UCSD-AML1 (cell line): Measurements from ENCODE around the gene PCYOX1L.
"Not testable (repeated sequence)": the region's sequence is repeated elsewhere in the genome, so short reads cannot be mapped to it uniquely, and the experiment has no call there.

Experiments used
- DNase-seq: peaks from one replicate; lab custom pipeline; 2025; ENCODE audit not compliant: unreplicated experiment; lab: John Stamatoyannopoulos, UW

PCYOX1L gene

DNA sequence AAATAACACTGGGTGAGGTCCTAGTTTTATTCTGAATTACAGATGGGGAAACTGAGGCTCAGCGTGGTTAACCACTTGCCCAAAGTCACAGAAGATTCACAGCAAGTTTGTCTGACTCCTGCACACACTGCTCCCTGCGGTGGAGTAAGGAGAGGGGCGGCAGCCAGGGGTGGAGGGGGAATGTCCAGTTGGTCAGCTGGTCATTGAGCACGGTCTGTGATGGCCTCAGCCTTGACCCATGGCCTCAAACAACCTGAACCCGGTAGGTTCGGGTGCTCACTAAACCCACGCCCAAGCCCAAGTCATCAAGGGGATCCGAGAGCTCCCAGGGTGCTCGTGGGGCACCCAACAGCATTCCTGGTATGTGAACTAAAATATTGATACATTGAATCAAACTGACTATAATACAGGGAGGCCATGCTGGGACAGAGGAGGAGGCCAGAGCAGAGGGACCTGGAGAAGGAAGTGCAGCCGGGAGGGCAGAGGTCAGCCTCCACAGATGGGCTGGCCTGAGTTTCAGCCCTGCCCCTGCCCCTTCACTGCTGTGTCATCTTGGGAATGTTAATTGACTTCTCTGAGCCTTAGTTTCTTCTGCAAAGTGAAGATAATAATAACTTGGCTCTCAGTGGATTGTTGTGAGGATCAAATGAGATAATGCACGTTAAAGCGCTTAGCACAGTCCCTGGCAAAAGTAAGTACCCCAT lies 24.8 kb downstream of the PCYOX1L start:
- no peak for DNase-seq

DNA sequence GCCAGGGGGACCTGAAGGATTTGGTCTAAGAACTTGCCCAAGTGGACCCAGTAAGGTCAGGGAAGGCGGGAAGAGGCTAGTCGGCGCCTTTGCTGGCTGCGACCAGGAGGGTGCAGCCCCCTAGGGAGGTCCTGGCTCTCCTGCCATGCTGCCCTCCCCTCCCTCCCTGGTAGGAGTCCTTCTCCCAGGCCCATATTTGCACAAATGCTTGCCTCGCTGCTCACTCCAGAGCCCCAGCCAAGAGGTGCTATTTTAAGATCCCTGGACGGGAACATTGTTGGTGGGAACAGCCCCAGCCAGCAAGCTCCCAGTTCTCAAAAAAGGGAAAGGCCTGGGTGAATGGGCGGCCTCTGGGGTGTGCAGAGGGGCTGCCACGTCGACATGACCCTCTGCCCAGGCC lies 25.6 kb downstream of the PCYOX1L start:
- DNase-seq, result no peak

DNA sequence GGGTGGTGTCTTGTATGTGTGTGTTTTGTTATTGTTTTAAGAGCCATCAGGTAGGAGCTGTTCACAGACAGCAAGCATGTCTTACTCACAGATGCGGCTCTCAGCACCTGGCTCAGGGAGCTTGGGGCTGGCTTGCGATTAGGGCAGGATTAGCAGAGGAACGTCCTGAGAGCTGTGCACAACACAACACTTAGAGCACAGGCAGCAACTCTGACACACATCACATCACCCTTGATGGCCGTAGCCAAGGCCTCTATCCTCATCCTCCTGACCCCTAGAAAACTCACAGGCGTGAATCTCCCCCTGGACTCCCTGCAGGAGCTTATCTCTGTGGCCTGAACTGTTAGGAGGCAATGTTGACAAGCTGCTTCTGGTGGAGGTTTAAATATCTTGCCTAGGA lies 28.3 kb downstream of the PCYOX1L start:
- no peak for DNase-seq

DNA sequence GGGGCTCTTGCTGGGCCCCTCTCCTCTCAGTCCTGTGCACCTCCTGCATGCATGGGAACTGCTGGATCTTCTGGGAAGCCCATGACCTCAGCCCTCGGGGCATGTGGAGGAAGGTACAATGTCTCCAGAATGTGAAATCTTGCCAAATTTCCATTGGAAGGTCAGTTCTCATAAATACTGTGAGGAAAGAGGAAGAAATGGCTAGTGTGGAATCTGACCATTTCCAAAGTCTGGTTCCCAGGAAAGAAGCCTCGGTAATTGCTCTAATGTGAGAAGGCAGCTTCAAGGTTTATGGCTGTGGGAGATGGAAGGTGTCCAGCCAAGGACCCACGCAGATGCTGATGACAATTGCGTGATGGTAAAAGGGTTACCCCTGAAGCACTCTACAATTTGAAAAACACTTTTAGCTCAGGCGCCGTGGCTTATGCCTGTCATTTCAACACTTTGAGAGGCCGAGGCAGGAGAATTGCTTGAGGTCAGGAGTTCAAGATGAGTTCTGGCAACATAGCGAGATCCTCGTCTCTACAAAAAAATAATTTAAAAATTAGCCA lies 29.3 kb downstream of the PCYOX1L start:
- DNase-seq, result no peak

DNA sequence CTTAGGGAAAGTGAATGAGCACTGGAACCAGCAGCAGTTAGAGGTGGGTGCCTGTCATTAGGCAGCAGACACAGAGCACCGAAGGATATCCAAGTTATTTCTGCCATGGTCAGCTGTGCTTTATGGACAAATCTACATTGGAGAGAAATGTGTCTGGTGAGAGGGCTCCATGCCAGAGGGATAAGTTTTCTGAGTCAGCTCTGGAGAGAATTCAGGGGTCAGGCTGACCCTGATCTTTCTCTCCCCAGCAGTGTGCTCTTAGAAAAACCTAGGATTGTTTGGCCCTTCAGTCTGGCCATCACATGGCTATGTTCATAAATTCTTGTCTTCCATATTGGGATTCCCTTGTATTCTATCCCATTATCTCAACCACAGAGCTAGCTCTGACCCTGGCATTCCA lies 30.1 kb downstream of the PCYOX1L start:
- DNase-seq, result no peak

DNA sequence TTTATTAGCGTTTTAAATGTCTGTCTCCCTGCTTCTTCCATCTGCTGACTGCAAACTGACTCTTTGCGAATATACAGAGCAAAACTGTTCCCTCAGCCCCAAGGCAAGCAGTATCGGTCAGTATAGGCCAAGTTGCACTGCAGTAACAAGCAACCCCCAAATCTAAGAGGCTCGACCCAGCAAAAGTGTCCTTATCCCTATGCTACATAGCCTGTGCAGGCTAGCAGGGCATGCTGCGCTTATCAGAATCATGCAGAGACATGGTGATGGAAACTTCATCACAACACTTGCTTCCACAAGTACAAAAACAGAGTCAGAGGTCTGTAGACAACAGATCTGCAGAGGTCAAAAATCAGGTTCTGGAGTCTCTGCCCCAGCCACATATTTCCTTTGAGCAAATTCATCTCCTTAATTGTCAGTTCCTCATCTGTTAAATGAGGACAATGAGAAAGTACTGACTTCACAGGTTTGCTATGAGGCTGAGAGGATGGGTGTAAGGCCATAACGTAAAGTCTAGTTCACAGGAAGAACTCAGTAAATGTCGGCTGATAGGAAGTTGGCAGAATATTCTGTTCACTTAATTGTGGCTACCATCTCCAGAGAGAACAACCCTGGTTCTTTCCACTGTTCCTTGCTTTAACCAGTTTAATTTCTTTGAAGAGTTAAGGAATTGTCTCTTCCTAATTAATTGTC lies 30.8 kb downstream of the PCYOX1L start:
- no peak for DNase-seq

DNA sequence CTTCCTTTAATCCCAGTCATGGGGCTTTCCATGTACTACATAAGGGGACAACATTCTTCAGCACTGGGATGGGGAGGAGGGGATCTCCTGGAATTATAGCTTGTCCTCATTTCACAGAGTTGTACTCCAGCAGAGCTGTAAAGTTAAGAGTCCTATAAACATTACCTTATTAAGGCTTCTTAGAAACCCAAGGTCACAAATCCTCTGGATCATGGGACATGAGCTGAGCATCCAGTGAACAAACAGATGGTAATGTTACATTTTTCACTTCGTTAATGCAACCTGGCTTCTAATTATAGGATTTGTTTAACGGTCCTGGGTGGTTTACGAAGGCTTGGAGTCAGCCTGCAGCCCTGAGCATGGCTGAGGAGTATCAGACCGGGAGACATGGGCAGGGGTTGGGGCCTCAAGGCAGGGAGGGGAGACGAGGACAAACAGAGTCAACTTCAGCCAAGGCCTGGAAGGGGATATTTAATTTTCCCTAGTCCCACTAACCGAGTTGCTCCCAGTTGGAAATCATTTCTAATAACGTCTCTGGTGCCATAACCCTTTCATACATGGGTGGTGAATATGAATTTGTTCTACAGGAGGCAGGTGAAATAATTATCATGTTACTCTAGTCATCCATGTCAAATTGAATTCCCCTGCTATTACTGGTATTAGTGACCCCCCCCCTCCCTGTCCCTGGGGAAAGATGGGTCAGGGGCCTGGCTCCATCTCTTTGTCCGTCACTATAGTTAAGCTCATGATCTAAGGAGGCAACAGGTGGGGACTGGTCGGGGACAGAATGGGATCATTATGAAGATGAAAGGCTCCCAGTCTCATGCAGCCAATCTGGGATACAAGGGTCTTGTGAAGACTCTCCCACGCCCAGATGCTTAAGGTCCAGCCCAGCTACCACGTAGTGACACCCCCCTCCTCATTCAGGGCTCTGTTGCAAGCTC lies 32.0 kb downstream of the PCYOX1L start:
- DNase-seq, result no peak

DNA sequence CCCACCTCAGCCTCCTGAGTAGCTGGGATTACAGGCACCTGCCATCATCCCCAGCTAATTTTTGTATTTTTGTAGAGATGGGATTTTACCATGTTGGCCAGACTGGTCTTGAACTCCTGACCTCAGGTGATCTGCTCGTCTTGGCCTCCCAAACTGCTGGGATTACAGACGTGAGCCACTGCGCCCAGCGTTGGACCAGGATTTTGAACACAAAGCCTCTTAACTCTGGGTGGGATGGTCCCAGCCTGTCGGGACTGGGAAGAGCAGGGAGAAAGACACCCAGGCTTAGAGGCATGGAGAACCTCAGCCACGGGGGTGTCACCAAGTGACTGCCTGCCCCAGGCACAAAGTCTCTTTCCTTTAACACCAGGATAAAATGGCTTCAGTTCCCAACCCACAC lies 33.2 kb downstream of the PCYOX1L start:
- not testable (repeated sequence) for DNase-seq

DNA sequence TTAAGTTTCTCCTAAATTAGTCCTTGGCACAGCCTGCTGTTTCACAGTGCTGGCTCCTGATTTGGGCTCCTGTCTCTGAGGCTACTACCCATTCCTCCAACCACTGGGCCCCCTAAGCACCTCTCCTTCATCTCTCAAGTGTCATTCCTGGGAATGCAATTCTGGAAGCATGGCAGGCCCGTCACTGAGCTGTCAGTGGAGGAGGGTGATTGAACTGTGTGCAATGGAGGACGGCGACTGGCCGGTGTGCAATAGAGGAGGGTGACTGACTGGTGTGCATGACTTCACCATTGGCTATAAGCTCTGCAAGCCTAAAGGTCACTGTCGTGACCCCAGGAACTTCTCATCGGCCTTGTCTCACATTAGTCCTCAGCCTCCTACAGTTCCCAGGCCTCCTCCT lies 33.7 kb downstream of the PCYOX1L start:
- no peak for DNase-seq

DNA sequence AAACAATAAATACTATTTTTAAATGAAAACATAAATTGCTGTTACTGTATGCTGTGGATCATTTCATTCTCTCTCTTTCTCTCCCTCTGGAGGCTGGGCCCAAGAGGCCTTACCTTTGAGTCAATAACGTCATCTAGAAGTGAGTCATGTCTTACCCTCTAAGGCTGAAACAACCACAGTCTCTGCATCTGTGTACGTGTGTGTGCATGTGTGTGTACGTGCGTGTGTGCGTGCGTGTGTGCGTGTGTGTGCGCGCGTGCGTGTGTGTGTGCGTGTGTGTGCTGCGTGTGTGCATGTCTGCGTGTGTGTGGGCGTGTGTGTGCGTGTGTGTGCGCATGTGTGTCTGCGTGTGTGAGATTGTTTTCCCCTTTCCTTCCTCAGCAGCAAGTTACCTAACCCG lies 34.9 kb downstream of the PCYOX1L start:
- DNase-seq, result no peak

DNA sequence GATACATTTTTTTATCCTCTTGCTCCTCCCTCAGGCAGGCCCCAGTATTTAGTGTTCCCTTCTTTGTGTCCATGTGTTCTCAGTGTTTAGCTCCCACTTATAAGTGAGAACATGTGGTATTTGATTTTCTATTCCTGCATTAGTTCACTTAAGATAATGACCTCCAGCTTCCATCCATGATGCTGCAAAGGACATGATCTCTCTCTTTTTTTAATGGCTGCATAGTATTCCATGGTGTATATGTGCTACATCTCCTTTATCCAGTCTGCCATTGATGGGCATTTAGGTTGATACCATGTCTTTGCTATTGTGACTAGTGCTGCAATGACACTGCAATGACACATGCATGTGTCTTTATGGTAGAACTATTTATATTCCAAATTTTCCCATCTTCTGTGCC lies 37.1 kb downstream of the PCYOX1L start:
- DNase-seq, result not testable (repeated sequence)

DNA sequence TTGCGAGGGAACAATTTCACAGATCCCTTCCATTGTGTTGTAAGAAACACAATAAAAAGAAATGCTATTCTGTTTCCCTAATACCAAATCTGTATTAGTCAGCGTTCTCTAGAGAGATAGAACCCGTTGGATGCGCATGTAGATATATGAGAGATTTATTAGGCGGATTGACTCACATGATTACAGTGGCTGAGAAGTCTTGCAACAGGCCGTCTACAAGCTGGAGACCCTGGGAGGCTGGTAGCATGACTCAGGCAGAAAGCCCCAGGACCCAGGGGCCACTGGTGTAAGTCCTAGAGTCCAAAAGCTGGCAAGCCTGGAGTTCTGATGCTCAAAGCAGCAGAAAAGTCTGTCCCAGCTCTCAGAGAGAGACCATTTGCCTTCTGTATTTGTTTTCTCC lies 39.7 kb downstream of the PCYOX1L start:
- DNase-seq, result no peak

DNA sequence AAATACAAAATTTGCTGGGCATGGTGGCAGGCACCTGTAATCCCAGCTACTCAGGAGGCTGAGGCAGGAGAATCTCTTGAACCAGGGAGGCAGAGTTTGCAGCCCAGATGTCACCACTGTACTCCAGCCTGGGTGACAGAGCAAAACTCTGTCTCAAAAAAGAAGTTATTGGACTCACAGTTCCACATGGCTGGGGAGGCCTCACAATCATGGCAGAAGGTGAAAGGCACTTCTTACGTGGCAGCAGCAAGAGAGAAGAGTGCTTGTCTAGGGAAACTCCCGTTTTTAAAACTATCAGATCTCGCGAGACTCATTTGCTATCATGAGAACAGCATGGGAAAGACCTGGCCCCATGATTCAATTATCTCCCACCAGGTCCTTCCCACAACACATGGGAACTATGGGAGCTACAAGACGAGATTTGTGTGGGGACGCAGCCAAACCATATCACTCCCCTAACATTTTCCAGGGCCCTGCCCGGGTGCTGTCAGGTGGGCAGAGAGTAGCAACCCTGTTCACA lies 41.0 kb downstream of the PCYOX1L start:
- not testable (repeated sequence) for DNase-seq

DNA sequence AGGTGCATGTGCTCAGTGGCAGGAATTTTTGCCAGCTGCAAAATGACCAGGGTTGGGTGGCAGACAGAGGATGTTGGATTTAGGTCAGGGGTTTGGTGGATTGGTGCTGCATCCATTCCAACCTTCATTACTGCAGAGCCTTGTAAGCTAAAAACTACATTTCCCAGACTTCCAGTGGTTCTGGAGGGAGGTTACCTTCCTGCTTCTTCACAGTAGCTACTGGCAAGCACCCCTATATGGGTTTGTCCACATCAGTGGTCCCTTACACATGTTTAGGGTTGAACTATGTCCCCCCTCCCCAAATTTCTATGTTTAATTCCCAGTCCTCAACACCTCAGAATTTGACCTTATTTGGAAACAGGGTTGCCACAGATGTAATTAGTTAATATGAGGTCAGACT lies 41.9 kb downstream of the PCYOX1L start:
- DNase-seq, result no peak

DNA sequence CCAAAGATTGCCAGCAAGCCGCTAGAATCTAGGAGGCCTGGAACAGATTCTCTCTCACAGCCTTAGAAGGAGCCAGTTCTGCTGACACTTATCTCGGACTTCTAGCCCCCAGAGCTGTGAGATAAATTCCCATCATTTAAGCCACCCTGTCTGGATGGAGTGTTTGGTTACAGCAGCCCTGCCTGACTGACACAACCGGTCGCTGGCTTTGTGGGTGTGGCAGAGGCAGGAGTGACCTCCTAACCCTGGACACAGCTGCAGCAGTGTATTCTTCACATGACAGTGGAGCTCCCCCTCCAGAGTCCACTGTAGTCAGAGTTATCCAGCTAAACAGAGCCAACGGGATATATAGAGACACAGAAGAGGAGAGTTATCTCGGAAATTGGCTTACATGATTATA lies 42.5 kb downstream of the PCYOX1L start:
- no peak for DNase-seq

DNA sequence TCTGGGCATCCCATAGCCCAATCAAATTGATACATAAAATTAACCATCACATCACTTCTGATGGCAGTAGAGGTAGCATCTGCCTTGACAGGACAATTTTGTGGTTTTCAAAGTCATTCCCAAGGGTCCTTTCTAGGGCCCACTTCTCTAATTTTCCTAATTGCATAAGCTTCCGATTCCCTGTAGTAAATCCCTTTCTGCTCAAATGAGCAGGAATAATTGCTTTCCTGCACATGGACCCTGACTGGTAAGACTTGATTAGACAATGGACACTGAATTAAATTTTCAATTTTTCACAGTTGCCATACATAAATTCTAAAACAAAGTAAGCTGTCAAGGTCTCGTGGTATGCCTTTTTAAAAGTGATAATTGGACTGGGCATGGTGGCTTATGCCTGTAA lies 43.2 kb downstream of the PCYOX1L start:
- no peak for DNase-seq

DNA sequence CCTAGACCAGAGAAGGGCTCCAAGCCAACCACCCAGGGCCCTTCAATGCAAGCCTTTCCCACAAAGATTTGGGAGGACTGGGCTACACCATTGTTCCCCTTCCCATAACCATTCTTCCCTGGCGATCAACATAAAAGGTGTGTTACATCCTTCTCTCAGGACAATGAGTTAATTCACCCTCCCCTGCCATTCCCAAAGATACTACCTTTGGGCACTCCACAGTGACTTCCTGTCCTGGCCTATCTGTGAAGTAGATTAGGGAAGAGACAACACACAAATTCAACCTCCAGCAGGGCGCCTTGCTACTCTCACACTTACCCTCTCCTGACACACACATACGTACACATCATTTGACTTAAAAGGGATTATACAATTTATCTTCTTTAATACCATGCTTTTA lies 44.4 kb downstream of the PCYOX1L start:
- no peak for DNase-seq

DNA sequence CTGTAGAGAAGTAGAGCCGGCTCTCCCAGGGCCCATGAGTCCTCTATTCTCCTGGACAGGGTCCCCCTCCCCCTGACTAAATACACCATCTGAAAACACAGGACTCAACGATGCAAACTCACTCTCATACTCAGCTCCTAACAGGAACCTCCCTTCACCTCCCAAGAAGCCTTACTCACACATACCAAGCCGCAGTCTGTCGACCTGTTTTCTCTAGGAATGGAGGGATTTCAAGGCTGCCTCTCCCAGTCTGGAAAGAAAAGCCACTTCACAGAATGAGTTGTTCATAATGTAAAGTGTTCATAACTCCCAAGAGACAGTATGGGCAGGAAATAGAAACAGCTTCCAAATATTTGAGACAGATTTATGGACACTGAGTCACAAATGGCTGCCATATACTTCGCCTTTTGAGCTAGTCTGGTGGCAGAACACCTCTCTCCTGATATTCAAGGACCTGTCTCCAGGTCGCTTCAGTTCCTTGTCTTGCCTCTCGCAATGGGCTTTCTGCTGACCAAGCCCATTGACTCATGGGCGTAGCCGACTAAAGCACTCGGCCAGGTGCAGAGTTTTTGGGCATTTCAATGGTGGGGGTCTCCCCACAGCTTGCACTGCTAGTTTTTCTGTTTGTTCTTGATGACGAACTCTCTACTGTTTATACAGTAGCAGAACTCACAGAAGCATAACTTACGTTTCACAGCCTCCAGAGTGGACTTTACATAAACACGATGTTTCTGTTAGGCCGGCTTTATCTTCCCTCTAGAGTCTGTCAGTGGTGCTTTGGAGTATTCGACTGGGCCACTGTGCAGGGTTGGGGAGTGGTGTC lies 46.3 kb downstream of the PCYOX1L start:
- DNase-seq, result no peak

DNA sequence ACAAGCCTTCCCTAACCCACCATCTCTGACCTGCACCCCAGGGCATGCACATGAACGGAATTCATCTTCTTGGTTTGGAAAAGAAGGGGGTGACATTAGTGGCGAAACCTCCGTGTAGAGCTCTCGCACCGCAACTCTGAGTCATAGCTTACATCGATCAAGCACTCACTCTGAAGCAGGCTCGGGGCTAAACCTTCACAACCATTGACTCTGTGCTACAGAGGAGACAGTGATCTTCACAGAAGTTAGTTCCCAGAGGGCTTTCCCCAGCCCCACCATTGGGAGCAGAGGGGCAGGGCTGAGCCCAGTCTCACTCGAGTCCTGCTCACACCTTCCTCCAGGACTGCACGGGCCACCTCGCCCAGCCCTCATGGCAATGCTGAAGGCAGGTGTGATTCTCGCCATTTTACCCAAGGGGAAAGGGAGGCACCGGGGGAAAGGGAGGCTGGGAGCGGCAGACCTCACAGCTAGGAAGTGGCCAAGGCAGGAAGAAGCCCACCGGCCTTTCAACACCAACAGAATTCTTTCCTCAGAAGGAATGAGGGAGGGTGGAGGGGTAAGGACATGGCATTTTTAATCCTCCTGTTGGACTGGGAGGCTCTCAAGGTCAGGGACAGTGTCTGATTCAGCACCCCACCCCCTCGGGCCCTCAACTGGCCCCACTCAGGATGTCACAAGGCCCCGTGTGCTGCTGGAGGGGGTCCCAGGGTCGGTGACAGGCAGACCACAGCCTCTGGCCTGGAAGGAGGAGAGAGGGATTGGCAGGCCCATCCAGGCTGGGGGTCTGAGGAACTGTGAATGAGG lies 47.1 kb downstream of the PCYOX1L start:
- no peak for DNase-seq
